Kidney capillary endothelial cell (primary cell): ENCODE results near the gene NCAPG.
A peak's percentile ranks its signal among the peaks of the same experiment; 100 is the strongest.
"Not testable (repeated sequence)": the region's sequence is repeated elsewhere in the genome, so short reads cannot be mapped to it uniquely, and the experiment has no call there.

ENCODE experiments used
- DNase-seq: peaks from one replicate; pipeline ENCODE4 v3.0.0-alpha.2; 2018; ENCODE audit warnings: low spot score

The NCAPG gene

GRCh38 chr4:17788956-17789355 is 21.8 kb upstream of the NCAPG start:
- DNase-seq, result no peak

GRCh38 chr4:17794730-17795129 is 16.0 kb upstream of the NCAPG start:
- no peak for DNase-seq

GRCh38 chr4:17797808-17798207 is 13.0 kb upstream of the NCAPG start:
- no peak for DNase-seq

GRCh38 chr4:17805580-17806155 is 5.1 kb upstream of the NCAPG start:
- DNase-seq, result no peak

GRCh38 chr4:17807446-17807845 is 3.3 kb upstream of the NCAPG start:
- no peak for DNase-seq

- DNase-seq, result no peak
Measured at GRCh38 chr4:17809667-17810066, 1.1 kb upstream of the NCAPG start.

GRCh38 chr4:17811078-17811603 is 362 bp downstream of the NCAPG start:
- DNase-seq, result no peak

- no peak for DNase-seq
Measured at GRCh38 chr4:17812125-17812524, 1.3 kb downstream of the NCAPG start.

GRCh38 chr4:17812801-17813200 is 2.0 kb downstream of the NCAPG start:
- no peak for DNase-seq

GRCh38 chr4:17814140-17814539 is 3.4 kb downstream of the NCAPG start:
- DNase-seq, result peak; percentile 76

- DNase-seq, result no peak
Measured at GRCh38 chr4:17816142-17816541, 5.4 kb downstream of the NCAPG start.

GRCh38 chr4:17817027-17817426 is 6.2 kb downstream of the NCAPG start:
- DNase-seq, result peak; percentile 65

GRCh38 chr4:17823871-17824669 is 13.3 kb downstream of the NCAPG start:
- DNase-seq, result no peak

- DNase-seq, result no peak
Measured at GRCh38 chr4:17846266-17846665, 35.5 kb downstream of the NCAPG start.

GRCh38 chr4:17850295-17850694 is 39.5 kb downstream of the NCAPG start:
- DNase-seq, result not testable (repeated sequence)

- DNase-seq, result no peak
Measured at GRCh38 chr4:17851959-17852358, 41.2 kb downstream of the NCAPG start.

- DNase-seq, result no peak
Measured at GRCh38 chr4:17854036-17854435, 43.3 kb downstream of the NCAPG start.

- DNase-seq, result no peak
Measured at GRCh38 chr4:17859793-17860406, 49.1 kb downstream of the NCAPG start.

GRCh38 chr4:17861906-17862305 is 51.1 kb downstream of the NCAPG start:
- DNase-seq, result not testable (repeated sequence)

GRCh38 chr4:17865866-17866363 is 55.1 kb downstream of the NCAPG start:
- DNase-seq, result no peak

- no peak for DNase-seq
Measured at GRCh38 chr4:17866810-17867209, 56.0 kb downstream of the NCAPG start.

- no peak for DNase-seq
Measured at GRCh38 chr4:17867276-17867675, 56.5 kb downstream of the NCAPG start.

GRCh38 chr4:17869327-17869726 is 58.5 kb downstream of the NCAPG start:
- no peak for DNase-seq
